Measurements from ENCODE around the gene PIEZO1.

PIEZO1 gene

GRCh38 chr16:88767546-88768070 lies 17.4 kb downstream of the PIEZO1 start:
- CTCF ChIA-PET: interaction anchor here (0.8 to 4.9 kb wide), 7 partner anchors 10 to 30 kb away, joined by 3 to 17 read pairs (median 4); no protein-coding TSS in a partner anchor
- POLR2A ChIA-PET: interaction anchor here (0.6 kb wide), 1 partner anchor 14 kb away, joined by 3 read pairs; no protein-coding TSS in a partner anchor
- no peak for TF ChIP-seq CTCF (IDR thresholded peaks at IDR 0.05; ENCODE audit: control extremely low read depth, extremely low read depth, low read depth, missing control alignments)
- no peak for DNase-seq (ENCODE audit: extremely low spot score)

GRCh38 chr16:88766975-88767374 lies 18.0 kb downstream of the PIEZO1 start:
- DNase-seq (ENCODE audit: extremely low spot score): no peak
- TF ChIP-seq CTCF (IDR thresholded peaks at IDR 0.05; ENCODE audit: control extremely low read depth, extremely low read depth, low read depth, missing control alignments): no peak
- ChIA-PET POLR2A (no interaction called here), CTCF (interaction anchor here (0.8 to 4.9 kb wide), 8 partner anchors 10 to 449 kb away, joined by 3 to 17 read pairs (median 4); no protein-coding TSS in a partner anchor)

- TF ChIP-seq CTCF (IDR thresholded peaks at IDR 0.05; ENCODE audit: control extremely low read depth, extremely low read depth, low read depth, missing control alignments): no peak
- POLR2A ChIA-PET: no interaction called here
- CTCF ChIA-PET: interaction anchor here (4.9 kb wide), 1 partner anchor 10 kb away, joined by 17 read pairs; no protein-coding TSS in a partner anchor
These were observed 20.1 kb downstream of the PIEZO1 start for GRCh38 chr16:88764913-88765349.

GRCh38 chr16:88764080-88764479 lies 20.9 kb downstream of the PIEZO1 start:
- CTCF ChIA-PET: interaction anchor here (0.8 to 4.9 kb wide), 4 partner anchors 9 to 27 kb away, joined by 4 to 17 read pairs (median 6); no protein-coding TSS in a partner anchor
- TF ChIP-seq CTCF (IDR thresholded peaks at IDR 0.05; ENCODE audit: control extremely low read depth, extremely low read depth, low read depth, missing control alignments): no peak
- DNase-seq (ENCODE audit: extremely low spot score): no peak
- POLR2A ChIA-PET: no interaction called here

More at GRCh38 chr16:88764913-88765349, 20.1 kb downstream of the PIEZO1 start:
- no peak for DNase-seq (ENCODE audit: extremely low spot score)

GRCh38 chr16:88763502-88764053 lies 21.4 kb downstream of the PIEZO1 start:
- ChIA-PET POLR2A (no interaction called here), CTCF (interaction anchor here (0.8 to 4.9 kb wide), 5 partner anchors 8 to 26 kb away, joined by 4 to 17 read pairs (median 5); no protein-coding TSS in a partner anchor)
- TF ChIP-seq CTCF (IDR thresholded peaks at IDR 0.05; ENCODE audit: control extremely low read depth, extremely low read depth, low read depth, missing control alignments): no peak
- no peak for DNase-seq (ENCODE audit: extremely low spot score)

- DNase-seq (ENCODE audit: extremely low spot score): no peak
- CTCF ChIA-PET: interaction anchor here (1.0 to 4.9 kb wide), 4 partner anchors 8 to 26 kb away, joined by 4 to 17 read pairs (median 6); no protein-coding TSS in a partner anchor
- TF ChIP-seq CTCF (IDR thresholded peaks at IDR 0.05; ENCODE audit: control extremely low read depth, extremely low read depth, low read depth, missing control alignments): no peak
- POLR2A ChIA-PET: no interaction called here
These were observed 22.1 kb downstream of the PIEZO1 start for GRCh38 chr16:88762941-88763340.

All from GM10248 (cell line).